ENCODE measurements around the gene CD163L1. TPM values are rescaled to one million over a fixed set of nuclear protein-coding genes. Genes with fewer than 3 reads are reported as not detected.

CD163L1 gene
- polyA plus RNA-seq, 1 donor (not counting 4 experiments of a cell fraction or from before 2014, with no cell fraction given): 0.62 TPM

GRCh38 chr12:7361265-7361664 lies 82.7 kb downstream of the CD163L1 start:
- no peaks in the 10 kb centered on the region for H3K36me3 ChIP-seq (ENCODE audit: control insufficient read depth in 2 of 2, extremely low read depth in 1 of 2, insufficient read depth in 2 of 2, low read length in 2 of 2)
- no peaks in the 10 kb centered on the region for H3K9me3 ChIP-seq (ENCODE audit: control insufficient read depth, low read depth, low read length)
- no peak for TF ChIP-seq CTCF (optimal IDR thresholded peaks at IDR 0.05 in 1 of 3, IDR thresholded peaks at IDR 0.05 in 1 of 3, conservative IDR thresholded peaks at IDR 0.05 in 1 of 3; ENCODE audit: extremely low read depth in 1 of 3, insufficient read depth in 2 of 3, low read length in 3 of 3)
- H3K9ac ChIP-seq (ENCODE audit: control insufficient read depth, extremely low read depth, insufficient read depth, low read length): no peak overlapping the region
- H2AFZ ChIP-seq (ENCODE audit: control insufficient read depth, low read length): no peak overlapping the region
- no peak overlapping the region for H3K4me2 ChIP-seq (ENCODE audit: control insufficient read depth, extremely low read depth, insufficient read depth, low read depth, low read length)
- no peaks in the 10 kb centered on the region for H3K79me2 ChIP-seq (ENCODE audit: control insufficient read depth, insufficient read depth, low read length)
- no peak overlapping the region for H3K4me3 ChIP-seq (ENCODE audit: control insufficient read depth in 2 of 3, extremely low read depth in 1 of 3, insufficient read depth in 2 of 3, low read depth in 1 of 3, low read length in 3 of 3)
- H3K4me1 ChIP-seq (ENCODE audit: control insufficient read depth, extremely low read depth, insufficient read depth, low read length): no peaks in the 10 kb centered on the region
- H3K27ac ChIP-seq (ENCODE audit: control insufficient read depth, insufficient read depth, low read length): no peak overlapping the region
- no peaks in the 10 kb centered on the region for H3K9me1 ChIP-seq (ENCODE audit: control insufficient read depth, extremely low read depth, insufficient read depth, low read length)
- dilution Hi-C loops (cut with MboI; ENCODE audit: extremely low pct_ligation_motif_present, low sequenced_read_pairs): no loop called here
- DNase-seq (ENCODE audit: low read depth, low spot score) (no peak), FAIRE-seq (no peak)
- no peaks in the 10 kb centered on the region for H3K27me3 ChIP-seq (ENCODE audit: control insufficient read depth, extremely low read depth, insufficient read depth, low read length)
- no peaks in the 10 kb centered on the region for H4K20me1 ChIP-seq (ENCODE audit: control insufficient read depth, extremely low read depth, insufficient read depth, low read length)

DNA sequence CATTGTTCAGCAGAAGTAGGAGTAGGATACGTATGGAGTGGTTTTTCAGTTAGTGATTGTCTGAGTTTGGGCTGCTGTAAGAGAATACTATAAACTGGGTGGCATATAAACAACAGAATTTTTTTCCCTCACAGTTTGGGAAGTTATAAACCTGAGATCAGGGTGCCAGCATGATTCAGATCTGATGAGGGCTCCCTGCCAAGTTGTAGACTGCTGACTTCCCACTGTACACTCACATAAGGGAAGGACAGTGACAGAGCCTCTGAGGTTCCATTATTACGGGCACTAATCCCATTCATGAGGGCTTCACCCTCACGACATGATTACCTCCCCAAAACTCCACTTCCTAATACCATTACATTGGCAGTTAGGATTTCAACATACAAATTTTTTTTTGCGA lies 89.4 kb downstream of the CD163L1 start:
- dilution Hi-C loops (cut with MboI; ENCODE audit: extremely low pct_ligation_motif_present, low sequenced_read_pairs): no loop called here
- no peak for FAIRE-seq
- no peaks in the 10 kb centered on the region for H3K79me2 ChIP-seq (ENCODE audit: control insufficient read depth, insufficient read depth, low read length)
- no peak overlapping the region for H3K4me3 ChIP-seq (ENCODE audit: control insufficient read depth in 2 of 3, extremely low read depth in 1 of 3, insufficient read depth in 2 of 3, low read depth in 1 of 3, low read length in 3 of 3)
- no peak overlapping the region for H3K4me2 ChIP-seq (ENCODE audit: control insufficient read depth, extremely low read depth, insufficient read depth, low read depth, low read length)
- no peaks in the 10 kb centered on the region for H3K9me3 ChIP-seq (ENCODE audit: control insufficient read depth, low read depth, low read length)
- no peak overlapping the region for H2AFZ ChIP-seq (ENCODE audit: control insufficient read depth, low read length)
- no peak overlapping the region for H3K9ac ChIP-seq (ENCODE audit: control insufficient read depth, extremely low read depth, insufficient read depth, low read length)
- H3K27ac ChIP-seq (ENCODE audit: control insufficient read depth, insufficient read depth, low read length): no peak overlapping the region
- TF ChIP-seq CTCF (optimal IDR thresholded peaks at IDR 0.05 in 1 of 3, IDR thresholded peaks at IDR 0.05 in 1 of 3, conservative IDR thresholded peaks at IDR 0.05 in 1 of 3; ENCODE audit: extremely low read depth in 1 of 3, insufficient read depth in 2 of 3, low read length in 3 of 3) (no peak), EZH2 (IDR thresholded peaks at IDR 0.05; ENCODE audit: low read length) (no peak)
- no peaks in the 10 kb centered on the region for H4K20me1 ChIP-seq (ENCODE audit: control insufficient read depth, extremely low read depth, insufficient read depth, low read length)
- H3K27me3 ChIP-seq (ENCODE audit: control insufficient read depth, extremely low read depth, insufficient read depth, low read length): no peaks in the 10 kb centered on the region
- H3K9me1 ChIP-seq (ENCODE audit: control insufficient read depth, extremely low read depth, insufficient read depth, low read length): no peaks in the 10 kb centered on the region
- H3K4me1 ChIP-seq (ENCODE audit: control insufficient read depth, extremely low read depth, insufficient read depth, low read length): no peaks in the 10 kb centered on the region
- H3K36me3 ChIP-seq (ENCODE audit: control insufficient read depth in 2 of 2, extremely low read depth in 1 of 2, insufficient read depth in 2 of 2, low read length in 2 of 2): no peaks in the 10 kb centered on the region
- DNase-seq (ENCODE audit: low read depth, low spot score): no peak

All from keratinocyte (primary cell).